T-helper 1 cell (primary cell): ENCODE data around the gene MMP25.

Experiments used
- DNase-seq, 5 donors: peaks; one replicate each; pipeline ENCODE4 v3.0.0-alpha.2; 2012 to 2020

The MMP25 gene

DNA sequence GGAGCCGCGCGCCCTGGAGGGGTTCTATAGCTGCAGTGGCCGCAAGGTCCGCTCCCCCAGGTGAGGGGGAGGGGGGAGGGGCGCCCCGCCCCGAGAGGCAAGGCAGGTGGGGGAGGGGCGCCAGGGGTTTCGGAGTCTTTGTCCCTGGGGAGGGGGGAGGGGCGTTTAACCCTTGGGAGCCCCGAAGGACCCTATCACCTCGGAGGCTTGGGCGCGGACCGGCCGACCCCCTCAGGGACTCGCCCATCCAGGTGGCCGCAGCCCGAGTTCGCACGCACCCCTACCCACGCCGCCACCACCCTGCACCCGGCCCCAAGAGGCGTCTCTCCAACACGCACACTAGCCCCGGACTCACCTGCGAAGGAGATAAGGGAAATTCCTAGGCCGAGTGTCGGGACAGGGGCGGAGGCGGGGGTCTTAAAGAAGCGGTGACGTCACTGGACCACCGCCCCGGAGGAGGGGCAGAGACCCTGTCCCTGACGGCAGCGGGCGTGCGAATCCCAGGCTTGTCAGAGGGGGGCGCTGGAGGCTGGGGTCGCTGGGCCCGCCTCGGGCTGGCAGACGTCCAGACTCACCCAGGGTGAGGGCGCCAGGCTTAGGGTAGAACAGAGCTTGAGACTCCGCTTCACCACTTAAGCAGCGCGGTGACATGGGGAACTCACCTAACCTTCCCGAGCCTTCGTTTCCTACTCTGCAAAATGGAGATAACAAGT lies 28.4 kb upstream of the MMP25 start, which contains the start of gene CLDN6:
CLDN6 (minus strand) TSS at position 390 of the 713 bp plus-strand sequence. CDS start 2,162 bp downstream, outside the sequence.
- DNase-seq = no peak

DNA sequence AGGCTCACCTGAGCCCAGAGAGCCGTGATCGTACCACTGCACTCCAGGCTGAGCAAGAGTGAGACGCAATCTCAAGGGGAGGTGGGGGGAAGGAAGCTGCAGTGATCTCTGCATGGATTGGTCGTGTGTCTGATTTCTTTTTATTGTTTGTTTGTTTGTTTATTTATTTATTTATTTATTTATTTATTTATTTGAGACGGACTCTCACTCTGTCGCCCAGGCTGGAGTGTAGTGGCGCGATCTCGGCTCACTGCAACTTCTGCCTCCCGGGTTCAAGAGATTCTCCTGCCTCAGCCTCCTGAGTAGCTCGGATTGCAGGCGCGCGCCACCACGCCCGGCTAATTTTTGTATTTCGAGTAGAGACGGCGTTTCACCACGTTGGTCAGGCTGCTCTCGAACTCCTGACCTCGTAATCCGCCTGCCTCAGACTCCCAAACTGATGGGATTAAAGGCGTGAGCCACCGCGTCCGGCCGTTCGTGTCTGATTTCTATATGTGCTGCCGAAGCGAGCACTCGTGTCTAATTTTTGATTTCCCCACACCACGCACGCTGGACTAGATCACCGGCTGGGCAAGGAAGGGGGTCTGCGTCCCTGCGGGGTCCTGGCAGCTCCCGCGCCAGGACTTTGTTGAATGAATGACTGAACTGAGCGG lies 26.6 kb upstream of the MMP25 start:
- no peak for DNase-seq

GRCh38 chr16:3020247-3020603 lies 26.1 kb upstream of the MMP25 start, which contains the start of gene TNFRSF12A:
Gene TNFRSF12A, plus strand, starts transcription at chr16:3020368. Its CDS starts 30 bp downstream, at chr16:3020398.
- DNase-seq = peak; percentile 50 to 81 (median 53)

- peak; percentile 33 to 72 (median 63) for DNase-seq
Measured at GRCh38 chr16:3020604-3021448, 25.5 kb upstream of the MMP25 start.

DNA sequence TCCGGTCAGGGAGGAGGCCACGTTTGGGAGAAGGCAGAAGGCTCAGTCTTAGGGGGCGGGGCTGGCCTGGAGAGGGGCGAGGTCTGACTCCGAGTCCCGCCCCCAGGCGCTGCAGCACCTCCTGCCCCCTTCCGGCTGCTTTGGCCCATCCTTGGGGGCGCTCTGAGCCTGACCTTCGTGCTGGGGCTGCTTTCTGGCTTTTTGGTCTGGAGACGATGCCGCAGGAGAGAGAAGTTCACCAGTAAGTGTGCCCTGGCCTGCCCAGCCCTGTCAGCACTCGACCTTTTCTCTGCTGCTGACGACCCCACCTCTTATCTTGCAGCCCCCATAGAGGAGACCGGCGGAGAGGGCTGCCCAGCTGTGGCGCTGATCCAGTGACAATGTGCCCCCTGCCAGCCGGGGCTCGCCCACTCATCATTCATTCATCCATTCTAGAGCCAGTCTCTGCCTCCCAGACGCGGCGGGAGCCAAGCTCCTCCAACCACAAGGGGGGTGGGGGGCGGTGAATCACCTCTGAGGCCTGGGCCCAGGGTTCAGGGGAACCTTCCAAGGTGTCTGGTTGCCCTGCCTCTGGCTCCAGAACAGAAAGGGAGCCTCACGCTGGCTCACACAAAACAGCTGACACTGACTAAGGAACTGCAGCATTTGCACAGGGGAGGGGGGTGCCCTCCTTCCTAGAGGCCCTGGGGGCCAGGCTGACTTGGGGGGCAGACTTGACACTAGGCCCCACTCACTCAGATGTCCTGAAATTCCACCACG lies 24.7 kb upstream of the MMP25 start:
- DNase-seq = peak; percentile 51 to 76 (median 64)

DNA sequence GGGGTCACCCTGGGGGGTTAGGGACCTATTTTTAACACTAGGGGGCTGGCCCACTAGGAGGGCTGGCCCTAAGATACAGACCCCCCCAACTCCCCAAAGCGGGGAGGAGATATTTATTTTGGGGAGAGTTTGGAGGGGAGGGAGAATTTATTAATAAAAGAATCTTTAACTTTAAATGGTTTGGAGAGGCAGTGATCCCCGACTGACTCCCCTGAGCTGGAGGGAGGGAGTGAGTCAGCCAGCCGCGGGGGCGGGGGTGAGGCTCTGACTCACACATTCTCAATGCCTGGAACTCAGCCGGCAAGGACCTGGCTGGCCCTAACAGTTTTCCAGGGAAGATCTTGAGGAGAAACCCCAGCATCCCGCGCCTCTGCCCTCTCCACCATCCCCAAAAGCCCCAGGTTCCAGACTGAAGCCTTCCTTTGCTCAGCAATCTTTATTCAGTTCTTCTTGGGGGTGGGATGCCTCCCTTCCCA lies 24.1 kb upstream of the MMP25 start:
- peak; percentile 48 to 72 (median 64) for DNase-seq

GRCh38 chr16:3022684-3023414 lies 23.5 kb upstream of the MMP25 start:
- DNase-seq = no peak

DNA sequence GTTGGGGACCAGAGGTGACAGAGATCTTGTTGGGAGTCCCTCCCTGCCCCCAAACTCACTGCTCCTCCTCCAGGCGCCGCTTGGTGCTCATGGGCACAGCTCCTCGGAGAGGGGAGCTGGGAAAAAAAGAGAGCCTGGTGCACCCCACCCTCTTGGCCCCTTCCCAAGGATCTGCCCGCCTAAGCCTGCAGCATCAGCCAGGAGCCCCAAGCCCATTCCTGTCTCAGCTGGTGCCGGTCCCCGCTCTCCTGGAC lies 23.0 kb upstream of the MMP25 start:
- no peak for DNase-seq

GRCh38 chr16:3023669-3024478 lies 22.5 kb upstream of the MMP25 start, which contains the start of the genes HCFC1R1 and THOC6:
Gene HCFC1R1, minus strand, starts transcription at chr16:3023942. Its CDS starts 1 bp downstream, at chr16:3023941.
Gene THOC6, plus strand, starts transcription at chr16:3024035. Its CDS starts 292 bp downstream, at chr16:3024327.
- DNase-seq = peak; percentile 88 to 98 (median 93)

GRCh38 chr16:3025032-3026002 lies 21.0 kb upstream of the MMP25 start:
- DNase-seq = no peak

DNA sequence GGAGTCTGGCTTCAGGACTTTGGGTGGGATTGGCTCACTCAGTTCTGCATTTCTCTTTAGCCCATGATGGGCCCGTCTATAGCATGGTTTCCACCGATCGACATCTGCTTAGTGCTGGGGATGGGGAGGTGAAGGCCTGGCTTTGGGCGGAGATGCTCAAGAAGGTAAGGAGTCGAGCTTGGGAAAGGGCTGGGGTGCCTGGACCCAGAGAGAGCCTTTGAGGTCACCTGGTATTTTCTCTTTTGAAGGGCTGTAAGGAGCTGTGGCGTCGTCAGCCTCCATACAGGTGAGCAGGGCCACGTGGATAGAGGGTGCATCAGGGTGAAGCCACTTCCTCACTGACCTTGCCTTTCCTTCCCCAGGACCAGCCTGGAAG lies 20.4 kb upstream of the MMP25 start:
- no peak for DNase-seq

- DNase-seq = no peak
Measured at GRCh38 chr16:3026609-3027488, 19.5 kb upstream of the MMP25 start.

DNA sequence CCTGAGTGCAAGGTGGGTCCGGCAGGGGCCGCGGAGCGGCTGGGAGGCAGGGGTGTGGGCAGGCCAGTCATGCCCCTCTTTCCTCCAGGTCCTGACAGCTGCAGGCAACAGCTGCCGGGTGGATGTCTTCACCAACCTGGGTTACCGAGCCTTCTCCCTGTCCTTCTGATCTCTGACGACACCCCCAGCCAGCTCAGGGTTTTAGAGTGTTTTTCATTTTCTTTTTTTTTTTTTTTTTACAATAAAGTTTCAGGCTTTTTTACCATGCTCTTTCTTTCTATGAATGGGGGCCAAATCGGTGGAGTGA lies 18.9 kb upstream of the MMP25 start:
- DNase-seq = no peak

- DNase-seq = peak; percentile 79 to 87 (median 86)
Measured at GRCh38 chr16:3027983-3028715, 18.2 kb upstream of the MMP25 start.

GRCh38 chr16:3028716-3029319 lies 17.5 kb upstream of the MMP25 start:
- DNase-seq = no peak

DNA sequence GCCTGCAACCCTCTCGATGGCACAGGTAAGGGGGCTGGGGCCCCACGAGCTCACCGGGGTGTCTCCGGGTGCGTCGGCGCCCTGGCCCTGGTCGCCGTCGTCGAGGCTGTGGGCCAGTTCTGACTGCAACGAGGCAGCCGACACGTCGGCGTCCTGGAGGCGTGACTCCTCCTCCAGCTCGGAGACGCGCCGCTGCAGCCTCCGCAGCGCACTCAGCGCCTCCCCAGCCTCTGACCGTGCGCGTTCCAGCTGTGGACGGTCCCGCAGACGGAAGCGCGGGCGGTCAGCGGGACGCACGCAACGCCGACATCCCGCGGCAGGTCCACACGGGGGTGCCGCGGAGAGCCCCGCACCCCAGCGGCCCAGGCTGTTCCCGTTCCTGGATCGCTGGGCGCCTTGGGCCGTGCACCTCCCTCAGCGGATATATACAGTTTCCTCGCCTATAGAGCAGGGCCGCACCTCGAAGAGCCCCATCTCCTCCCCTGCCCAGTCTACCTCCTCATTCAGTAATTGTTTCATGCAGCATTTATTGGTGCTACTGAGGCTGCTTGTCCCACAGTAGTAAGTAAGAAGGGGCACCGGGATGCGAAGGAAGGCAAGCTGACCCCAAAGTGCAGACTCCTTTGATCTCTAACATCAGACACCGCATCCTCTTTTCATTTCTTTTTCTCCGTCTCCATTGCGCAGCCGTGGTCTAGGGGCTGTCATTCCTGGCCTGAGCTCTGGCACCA lies 16.7 kb upstream of the MMP25 start:
- peak in 1 of 5 donors; percentile 69 for DNase-seq
